Measurements from ENCODE around the gene PDGFRB.
"Not testable (repeated sequence)": the region's sequence is repeated elsewhere in the genome, so short reads cannot be mapped to it uniquely, and the experiment has no call there.

Gene PDGFRB

GRCh38 chr5:150114102-150114641 lies 41.5 kb downstream of the PDGFRB start:
- no peak for DNase-seq (ENCODE audit: low read depth)

GRCh38 chr5:150113047-150113744 lies 42.4 kb downstream of the PDGFRB start:
- no peak for DNase-seq (ENCODE audit: low read depth)

GRCh38 chr5:150112201-150113046 lies 43.2 kb downstream of the PDGFRB start:
- no peak for DNase-seq (ENCODE audit: low read depth)

GRCh38 chr5:150111122-150111521 lies 44.5 kb downstream of the PDGFRB start:
- DNase-seq (ENCODE audit: low read depth) = no peak

- DNase-seq (ENCODE audit: low read depth) = no peak
Measured at GRCh38 chr5:150109921-150110320, 45.7 kb downstream of the PDGFRB start.

- no peak for DNase-seq (ENCODE audit: low read depth)
Measured at GRCh38 chr5:150108711-150109514, 46.7 kb downstream of the PDGFRB start.

GRCh38 chr5:150107909-150108447 lies 47.7 kb downstream of the PDGFRB start:
- no peak for DNase-seq (ENCODE audit: low read depth)

GRCh38 chr5:150106674-150107426 lies 48.8 kb downstream of the PDGFRB start:
- no peak for DNase-seq (ENCODE audit: low read depth)

- no peak for DNase-seq (ENCODE audit: low read depth)
Measured at GRCh38 chr5:150105928-150106615, 49.6 kb downstream of the PDGFRB start.

- DNase-seq (ENCODE audit: low read depth) = no peak
Measured at GRCh38 chr5:150104550-150104870, 51.1 kb downstream of the PDGFRB start.

- no peak for DNase-seq (ENCODE audit: low read depth)
Measured at GRCh38 chr5:150103678-150104549, 51.7 kb downstream of the PDGFRB start.

GRCh38 chr5:150101023-150101422 lies 54.6 kb downstream of the PDGFRB start:
- no peak for DNase-seq (ENCODE audit: low read depth)

GRCh38 chr5:150097152-150097551 lies 58.5 kb downstream of the PDGFRB start:
- no peak for DNase-seq (ENCODE audit: low read depth)

- DNase-seq (ENCODE audit: low read depth) = no peak
Measured at GRCh38 chr5:150092159-150092787, 63.4 kb downstream of the PDGFRB start.

GRCh38 chr5:150085950-150086715 lies 69.5 kb downstream of the PDGFRB start, which contains the start of gene CSF1R:
Gene CSF1R, minus strand, starts transcription at chr5:150086554. Its CDS starts 127 bp downstream, at chr5:150086427.
- no peak for DNase-seq (ENCODE audit: low read depth)

GRCh38 chr5:150085191-150085912 lies 70.3 kb downstream of the PDGFRB start:
- no peak for DNase-seq (ENCODE audit: low read depth)

GRCh38 chr5:150084754-150085153 lies 70.9 kb downstream of the PDGFRB start:
- DNase-seq (ENCODE audit: low read depth) = not testable (repeated sequence)

GRCh38 chr5:150082889-150083288 lies 72.8 kb downstream of the PDGFRB start:
- no peak for DNase-seq (ENCODE audit: low read depth)
